CD4-positive, alpha-beta T cell (primary cell): ENCODE data around the gene RIPK3. TPM values are rescaled to one million over a fixed set of nuclear protein-coding genes. Genes with fewer than 3 reads are reported as not detected.
A peak's percentile ranks its signal among the peaks of the same experiment; 100 is the strongest.

Experiments
- ATAC-seq: fragments of 200-7000 bp; cut with Tn5 transposase; one replicate; pipeline ENCODE4 v1.10.0; 2022; ENCODE audit warnings: mild to moderate bottlenecking; ENCODE audit not compliant: poor library complexity
- CTCF ChIA-PET: fragments of 350-600 bp; sonication (Branson Sonifier 250); formaldehyde crosslinking; loops from one replicate; lab custom pipeline; 2021; ENCODE audit warnings: antibody characterized with exemption, inconsistent platforms; lab: Charles Lee
- POLR2A ChIA-PET: fragments of 350-600 bp; sonication (Branson Sonifier 250); formaldehyde crosslinking; loops from one replicate; lab custom pipeline; 2021; ENCODE audit warnings: antibody characterized with exemption, inconsistent platforms; lab: Charles Lee
- DNase-seq, 14 experiments: peaks; one replicate each; pipeline ENCODE4 v3.0.0-alpha.2; 2013 to 2020; ENCODE audit warnings: mixed read lengths in 2 of 14
- H3K27ac ChIP-seq, 2 donors: one replicate each; pipeline versions ENCODE4 v1.5.1 to v1.7.0; 2013; ENCODE audit warnings: low read length in 2 of 2, low read depth in 1 of 2, mild to moderate bottlenecking in 1 of 2
- H3K27me3 ChIP-seq, 2 experiments: 1 replicate in 1 of 2; 2 replicates in 1 of 2; pipeline versions ENCODE4 v1.6.1 to v1.7.0; 2013; ENCODE audit warnings: low read length in 2 of 2, control low read depth in 1 of 2, mild to moderate bottlenecking in 1 of 2, moderate library complexity in 1 of 2; ENCODE audit not compliant: insufficient read depth in 2 of 2, control insufficient read depth in 1 of 2
- H3K36me3 ChIP-seq: one replicate; pipeline ENCODE4 v1.6.1; 2013; ENCODE audit warnings: low read length, control low read depth; ENCODE audit not compliant: insufficient read depth
- H3K4me1 ChIP-seq: one replicate; pipeline ENCODE4 v1.6.1; 2013; ENCODE audit warnings: low read length, control low read depth; ENCODE audit not compliant: insufficient read depth
- H3K4me3 ChIP-seq: one replicate; pipeline ENCODE4 v1.5.1; 2013; ENCODE audit warnings: mild to moderate bottlenecking, low read length, moderate library complexity
- H3K9me3 ChIP-seq, 2 experiments: 1 replicate in 1 of 2; 2 replicates in 1 of 2; pipeline versions ENCODE4 v1.6.1 to v1.7.0; 2013; ENCODE audit warnings: low read length in 2 of 2, mild to moderate bottlenecking in 2 of 2, control low read depth in 1 of 2, moderate library complexity in 1 of 2; ENCODE audit not compliant: control insufficient read depth in 1 of 2, insufficient read depth in 1 of 2
- H3K27ac Mint-ChIP-seq: one replicate; pipeline ENCODE4 v1.8.0; 2020; ENCODE audit warnings: mixed read lengths
- H3K27me3 Mint-ChIP-seq: one replicate; pipeline ENCODE4 v1.8.0; 2021; ENCODE audit warnings: mixed read lengths
- H3K36me3 Mint-ChIP-seq: one replicate; pipeline ENCODE4 v1.8.0; 2021; ENCODE audit warnings: low read depth, mixed read lengths
- H3K4me1 Mint-ChIP-seq: one replicate; pipeline ENCODE4 v1.8.0; 2021; ENCODE audit warnings: low read depth, mixed read lengths
- H3K4me3 Mint-ChIP-seq: one replicate; pipeline ENCODE4 v1.8.0; 2020; ENCODE audit warnings: mild to moderate bottlenecking, mixed read lengths
- H3K9me3 Mint-ChIP-seq: one replicate; pipeline ENCODE4 v1.8.0; 2020; ENCODE audit warnings: mixed read lengths
- CTCF ChIP-seq: fragments of 200-600 bp; IDR thresholded peaks from one replicate; pipeline ENCODE4 v1.8.0; 2022; ENCODE audit warnings: antibody characterized with exemption, mild to moderate bottlenecking
- intact Hi-C, 2 experiments: fragments of 100-400 bp; cut with DNase I in 1 of 2; cut with micrococcal nuclease in 1 of 2; formaldehyde crosslinking; loops; one replicate each; pipeline versions ENCODE4 v1.15.1 to v1.9.0; 2023 to 2025; cut with DNase I, micrococcal nuclease
- total RNA-seq, 174 experiments: library from RNA in 2 of 174; stranded (reverse) in 2 of 174; gene quantifications; one replicate each; pipeline ENCODE4 v1.2.3 and lab custom pipeline; 2021 to 2026

The RIPK3 gene
- total RNA-seq, 2 experiments from 2014 or later, result 18.1 to 18.9 TPM

DNA sequence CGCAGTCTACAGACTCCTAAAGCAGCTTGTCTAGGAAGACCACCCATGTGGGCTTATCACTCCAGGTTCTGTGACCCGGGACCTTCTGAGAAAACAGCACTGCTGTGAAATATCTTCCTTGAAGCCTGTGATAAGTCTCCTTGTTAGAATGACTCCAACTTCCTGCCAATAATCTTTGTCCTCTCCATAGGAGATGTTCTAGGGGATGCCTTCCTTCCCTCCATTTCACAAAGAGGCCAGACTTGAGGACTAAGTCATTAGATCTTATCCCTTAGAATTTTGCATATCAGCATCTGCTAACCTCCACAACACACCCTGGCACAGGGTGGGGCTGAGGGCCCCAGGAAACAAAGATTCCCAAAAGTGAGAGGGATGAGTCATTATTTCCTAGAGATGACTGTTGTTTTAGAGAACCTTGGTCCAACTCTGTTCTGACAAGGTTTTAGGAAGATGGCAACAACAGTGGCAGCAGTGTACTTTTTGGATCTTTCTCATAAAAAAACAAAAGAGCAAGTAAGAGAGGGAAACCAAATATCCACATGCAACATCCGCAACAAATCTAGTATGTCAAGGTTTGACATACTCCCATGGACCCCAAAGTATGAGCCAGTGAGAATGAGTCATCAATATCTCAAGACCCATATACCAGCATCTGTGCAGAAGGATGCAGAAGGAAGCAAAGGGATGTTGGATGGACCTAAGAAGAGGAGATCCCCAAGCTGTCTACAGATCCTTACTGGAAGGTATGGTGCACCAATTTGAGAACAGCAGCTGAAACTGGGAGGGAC is 22.5 kb downstream of the RIPK3 start:
- no peak overlapping the region for H3K27ac ChIP-seq
- H3K4me3 ChIP-seq, result no peak overlapping the region
- Mint-ChIP-seq H3K36me3 (no peaks in the 10 kb centered on the region), H3K4me3 (no peak overlapping the region), H3K27me3 (peaks cover 6% of the 10 kb centered on the region), H3K27ac (no peak overlapping the region), H3K4me1 (peaks cover 41% of the 10 kb centered on the region), H3K9me3 (no peaks in the 10 kb centered on the region)
- no peaks in the 10 kb centered on the region for H3K27me3 ChIP-seq
- H3K4me1 ChIP-seq, result peaks cover 43% of the 10 kb centered on the region
- no peak for TF ChIP-seq CTCF
- intact Hi-C loops, result no loop called here
- CTCF ChIA-PET, result interaction anchor here (1.2 to 1.4 kb wide), 2 partner anchors 9 to 16 kb away, joined by 5 to 10 read pairs; partner anchors contain the start of gene CIDEB
- DNase-seq (no peak), ATAC-seq (no peak)
- H3K9me3 ChIP-seq, result no peaks in the 10 kb centered on the region
- peaks cover 7% of the 10 kb centered on the region for H3K36me3 ChIP-seq
- POLR2A ChIA-PET, result no interaction called here

- Mint-ChIP-seq H3K4me1 (peaks cover 49% of the 10 kb centered on the region), H3K27ac (no peak overlapping the region), H3K4me3 (no peak overlapping the region), H3K36me3 (no peaks in the 10 kb centered on the region), H3K27me3 (peaks cover 6% of the 10 kb centered on the region), H3K9me3 (no peaks in the 10 kb centered on the region)
- Histone ChIP-seq H3K9me3 (no peaks in the 10 kb centered on the region), H3K4me3 (no peak overlapping the region), H3K4me1 (peaks cover 51% of the 10 kb centered on the region), H3K27me3 (no peaks in the 10 kb centered on the region), H3K36me3 (peaks cover 7% of the 10 kb centered on the region), H3K27ac (no peak overlapping the region)
- ATAC-seq (no peak), DNase-seq (no peak)
- no peak for TF ChIP-seq CTCF
- CTCF ChIA-PET, result no interaction called here
- intact Hi-C loops, result no loop called here
- POLR2A ChIA-PET, result no interaction called here
These were observed 23.2 kb downstream of the RIPK3 start for GRCh38 chr14:24316597-24316950.

DNA sequence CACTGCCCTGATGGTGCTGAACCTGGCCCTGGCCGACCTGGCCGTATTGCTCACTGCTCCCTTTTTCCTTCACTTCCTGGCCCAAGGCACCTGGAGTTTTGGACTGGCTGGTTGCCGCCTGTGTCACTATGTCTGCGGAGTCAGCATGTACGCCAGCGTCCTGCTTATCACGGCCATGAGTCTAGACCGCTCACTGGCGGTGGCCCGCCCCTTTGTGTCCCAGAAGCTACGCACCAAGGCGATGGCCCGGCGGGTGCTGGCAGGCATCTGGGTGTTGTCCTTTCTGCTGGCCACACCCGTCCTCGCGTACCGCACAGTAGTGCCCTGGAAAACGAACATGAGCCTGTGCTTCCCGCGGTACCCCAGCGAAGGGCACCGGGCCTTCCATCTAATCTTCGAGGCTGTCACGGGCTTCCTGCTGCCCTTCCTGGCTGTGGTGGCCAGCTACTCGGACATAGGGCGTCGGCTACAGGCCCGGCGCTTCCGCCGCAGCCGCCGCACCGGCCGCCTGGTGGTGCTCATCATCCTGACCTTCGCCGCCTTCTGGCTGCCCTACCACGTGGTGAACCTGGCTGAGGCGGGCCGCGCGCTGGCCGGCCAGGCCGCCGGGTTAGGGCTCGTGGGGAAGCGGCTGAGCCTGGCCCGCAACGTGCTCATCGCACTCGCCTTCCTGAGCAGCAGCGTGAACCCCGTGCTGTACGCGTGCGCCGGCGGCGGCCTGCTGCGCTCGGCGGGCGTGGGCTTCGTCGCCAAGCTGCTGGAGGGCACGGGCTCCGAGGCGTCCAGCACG is 23.8 kb downstream of the RIPK3 start:
- intact Hi-C loops, result no loop called here
- Mint-ChIP-seq H3K27me3 (peaks cover 6% of the 10 kb centered on the region), H3K9me3 (no peaks in the 10 kb centered on the region), H3K4me3 (peak overlapping the region; percentile 38), H3K4me1 (peaks cover 52% of the 10 kb centered on the region), H3K36me3 (no peaks in the 10 kb centered on the region), H3K27ac (peak overlapping the region; percentile 76)
- H3K9me3 ChIP-seq, result no peaks in the 10 kb centered on the region
- ChIA-PET CTCF (no interaction called here), POLR2A (no interaction called here)
- H3K36me3 ChIP-seq, result peaks cover 7% of the 10 kb centered on the region
- no peaks in the 10 kb centered on the region for H3K27me3 ChIP-seq
- ATAC-seq, result no peak
- no peak overlapping the region for H3K27ac ChIP-seq
- no peak overlapping the region for H3K4me3 ChIP-seq
- peaks cover 55% of the 10 kb centered on the region for H3K4me1 ChIP-seq
- TF ChIP-seq CTCF, result no peak
- DNase-seq, result no peak
